WTC11 (cell line): ENCODE data around the gene CLECL1. TPM values are rescaled to one million over a fixed set of nuclear protein-coding genes. Genes with fewer than 3 reads are reported as not detected.

Source experiments
- ATAC-seq: fragments of 200-7000 bp; cut with Tn5 transposase; 2 replicates; pipeline ENCODE4 v1.10.0; 2021; ENCODE audit warnings: mild to moderate bottlenecking, moderate library complexity
- CTCF ChIA-PET: fragments of 300-600 bp; sonication (Branson Sonifier 250); formaldehyde crosslinking; loops from one replicate; lab custom pipeline; 2021; ENCODE audit warnings: antibody characterized with exemption; lab: Charles Lee
- POLR2A ChIA-PET: fragments of 350-600 bp; sonication (Branson Sonifier 250); formaldehyde crosslinking; loops from one replicate; lab custom pipeline; 2021; ENCODE audit warnings: antibody characterized with exemption; lab: Charles Lee
- DNase-seq: peaks from one replicate; pipeline ENCODE4 v3.0.0; 2021; ENCODE audit warnings: low spot score
- H3K27ac Mint-ChIP-seq: 2 replicates; pipeline ENCODE4 v1.8.0; 2021; ENCODE audit warnings: mixed read lengths
- H3K27me3 Mint-ChIP-seq: 2 replicates; pipeline ENCODE4 v1.8.0; 2021; ENCODE audit warnings: low read depth, mild to moderate bottlenecking, moderate library complexity, mixed read lengths
- H3K36me3 Mint-ChIP-seq: 2 replicates; pipeline ENCODE4 v1.8.0; 2021; ENCODE audit warnings: mixed read lengths
- H3K4me1 Mint-ChIP-seq: 2 replicates; pipeline ENCODE4 v1.8.0; 2022; ENCODE audit warnings: mixed read lengths
- H3K4me3 Mint-ChIP-seq: 2 replicates; pipeline ENCODE4 v1.8.0; 2021; ENCODE audit warnings: mild to moderate bottlenecking, moderate library complexity, mixed read lengths
- H3K9me3 Mint-ChIP-seq: 2 replicates; pipeline ENCODE4 v1.8.0; 2021; ENCODE audit warnings: mixed read lengths
- AFF4 ChIP-seq: sonication (generic); formaldehyde crosslinking; IDR thresholded peaks from 2 replicates; pipeline ENCODE4 v1.8.1; 2023; ENCODE audit warnings: mild to moderate bottlenecking, missing genetic modification reagents, borderline replicate concordance
- ATF2 ChIP-seq: sonication (generic); formaldehyde crosslinking; IDR thresholded peaks from 2 replicates; pipeline ENCODE4 v1.8.1; 2022; ENCODE audit warnings: low read depth, missing genetic modification reagents, borderline replicate concordance
- ATF6 ChIP-seq: sonication (generic); formaldehyde crosslinking; IDR thresholded peaks from 2 replicates; pipeline ENCODE4 v1.8.1; 2023; ENCODE audit warnings: mild to moderate bottlenecking, missing genetic modification reagents
- CTCF ChIP-seq: fragments of 200-600 bp; IDR thresholded peaks from 2 replicates; pipeline ENCODE4 v1.8.0; 2022; ENCODE audit warnings: antibody characterized with exemption
- ERG ChIP-seq: fragments of 250-450 bp; sonication (Bioruptor Pico); IDR thresholded peaks from 2 replicates; pipeline ENCODE4 v1.8.0; 2021; ENCODE audit warnings: mild to moderate bottlenecking
- FOXJ3 ChIP-seq: sonication (generic); formaldehyde crosslinking; IDR thresholded peaks from 2 replicates; pipeline ENCODE4 v1.9.0; 2021; ENCODE audit warnings: missing genetic modification reagents, mild to moderate bottlenecking, borderline replicate concordance
- GTF2I ChIP-seq: fragments of 250-450 bp; sonication (Bioruptor Pico); conservative IDR thresholded peaks from 2 replicates; pipeline ENCODE4 v1.4.0; 2021; ENCODE audit warnings: mild to moderate bottlenecking
- KAT7 ChIP-seq: sonication (generic); formaldehyde crosslinking; IDR thresholded peaks from 2 replicates; pipeline ENCODE4 v1.8.1; 2023; ENCODE audit warnings: missing genetic modification reagents, mild to moderate bottlenecking, borderline replicate concordance
- MAX ChIP-seq: sonication (generic); formaldehyde crosslinking; IDR thresholded peaks from 2 replicates; pipeline ENCODE4 v1.8.0; 2022; ENCODE audit warnings: mild to moderate bottlenecking, missing genetic modification reagents
- MXD4 ChIP-seq: fragments of 250-450 bp; sonication (Bioruptor Pico); IDR thresholded peaks from 2 replicates; pipeline ENCODE4 v1.8.0; 2021; ENCODE audit warnings: mild to moderate bottlenecking, moderate library complexity, borderline replicate concordance
- MYBL2 ChIP-seq: sonication (generic); formaldehyde crosslinking; IDR thresholded peaks from 2 replicates; pipeline ENCODE4 v1.8.1; 2023; ENCODE audit warnings: mild to moderate bottlenecking, moderate library complexity, missing genetic modification reagents
- NFE2L1 ChIP-seq: sonication (generic); formaldehyde crosslinking; IDR thresholded peaks from 2 replicates; pipeline ENCODE4 v1.8.1; 2023; ENCODE audit warnings: missing genetic modification reagents
- SMAD3 ChIP-seq: sonication (generic); formaldehyde crosslinking; IDR thresholded peaks from 2 replicates; pipeline ENCODE4 v1.8.0; 2022; ENCODE audit warnings: missing genetic modification reagents, mild to moderate bottlenecking, borderline replicate concordance
- TCF7 ChIP-seq: sonication (generic); formaldehyde crosslinking; IDR thresholded peaks from 2 replicates; pipeline ENCODE4 v1.8.0; 2022; ENCODE audit warnings: mild to moderate bottlenecking, low read depth, missing genetic modification reagents, moderate library complexity
- TP53 ChIP-seq: sonication (generic); formaldehyde crosslinking; IDR thresholded peaks from 2 replicates; pipeline ENCODE4 v1.8.1; 2023; ENCODE audit warnings: mild to moderate bottlenecking, missing genetic modification reagents
- USF1 ChIP-seq: sonication (generic); formaldehyde crosslinking; IDR thresholded peaks from 2 replicates; pipeline ENCODE4 v1.8.0; 2022; ENCODE audit warnings: mild to moderate bottlenecking, missing genetic modification reagents
- USF2 ChIP-seq: sonication (generic); formaldehyde crosslinking; IDR thresholded peaks from 2 replicates; pipeline ENCODE4 v1.8.1; 2023; ENCODE audit warnings: mild to moderate bottlenecking, missing genetic modification reagents, moderate library complexity
- ZBTB21 ChIP-seq: sonication (generic); formaldehyde crosslinking; IDR thresholded peaks from 2 replicates; pipeline ENCODE4 v1.8.1; 2023; ENCODE audit warnings: mild to moderate bottlenecking, missing genetic modification reagents, borderline replicate concordance
- ZNF416 ChIP-seq: fragments of 250-450 bp; sonication (Bioruptor Pico); IDR thresholded peaks from 2 replicates; pipeline ENCODE4 v1.9.0; 2021; ENCODE audit warnings: mild to moderate bottlenecking, inconsistent platforms
- ZSCAN18 ChIP-seq: fragments of 250-450 bp; sonication (Bioruptor Pico); IDR thresholded peaks from 2 replicates; pipeline ENCODE4 v2.1.2; 2022; ENCODE audit warnings: mild to moderate bottlenecking, moderate library complexity
- total RNA-seq: library from RNA; stranded (reverse); gene quantifications from 3 replicates; pipeline ENCODE4 v1.2.3, GENCODE V29; 2021

Gene CLECL1
- total RNA-seq, 1 experiment from 2014 or later: not detected

- CTCF ChIA-PET: no interaction called here
- no peak overlapping the region for H3K4me3 Mint-ChIP-seq
These were observed 5.1 kb downstream of the CLECL1 start for GRCh38 chr12:9727813-9728212.

More at GRCh38 chr12:9727813-9728212, 5.1 kb downstream of the CLECL1 start:
- H3K36me3 Mint-ChIP-seq: no peaks in the 10 kb centered on the region
- no peak for ATAC-seq
- POLR2A ChIA-PET: no interaction called here
- DNase-seq: no peak
- TF ChIP-seq TP53 (CRISPR knock-in tag) (no peak), MXD4 (CRISPR knock-in tag) (no peak), MAX (no peak), TCF7 (no peak), GTF2I (no peak), MYBL2 (CRISPR knock-in tag) (no peak), AFF4 (no peak), CTCF (no peak), ERG (no peak), NFE2L1 (CRISPR knock-in tag) (no peak), ZSCAN18 (CRISPR knock-in tag) (no peak), ZNF416 (CRISPR knock-in tag) (no peak), SMAD3 (CRISPR knock-in tag) (no peak), ZBTB21 (no peak), ATF2 (CRISPR knock-in tag) (no peak), USF1 (CRISPR knock-in tag) (no peak), FOXJ3 (CRISPR knock-in tag) (no peak), USF2 (CRISPR knock-in tag) (no peak), KAT7 (CRISPR knock-in tag) (no peak), ATF6 (CRISPR knock-in tag) (no peak)
- no peak overlapping the region for H3K27ac Mint-ChIP-seq
- peaks cover 2% of the 10 kb centered on the region; the same call in 1 of the 2 replicates for H3K27me3 Mint-ChIP-seq
- no peaks in the 10 kb centered on the region for H3K9me3 Mint-ChIP-seq
- H3K4me1 Mint-ChIP-seq: no peaks in the 10 kb centered on the region; the same call in 1 of the 2 replicates
